ENCODE data around the gene SPC24. TPM values are rescaled to one million over a fixed set of nuclear protein-coding genes. Genes with fewer than 3 reads are reported as not detected.

The SPC24 gene, protein sequence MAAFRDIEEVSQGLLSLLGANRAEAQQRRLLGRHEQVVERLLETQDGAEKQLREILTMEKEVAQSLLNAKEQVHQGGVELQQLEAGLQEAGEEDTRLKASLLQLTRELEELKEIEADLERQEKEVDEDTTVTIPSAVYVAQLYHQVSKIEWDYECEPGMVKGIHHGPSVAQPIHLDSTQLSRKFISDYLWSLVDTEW
- 50.6 TPM for total RNA-seq (2021; ENCODE audit: unreplicated experiment)
- polyA plus RNA-seq (2012; ENCODE audit: insufficient read length): 26.9 TPM
- percentile 74 among the genes with signal in this experiment for Bru-seq, nascent RNA
- percentile 82 among the genes with signal in this experiment for BruChase-seq, experiment 1, labeled RNA remaining after a 2-hour chase
- percentile 87 among the genes with signal in this experiment for BruChase-seq, experiment 2, labeled RNA remaining after a 6-hour chase
- long read RNA-seq, transcript SPC24-206 (5 exons, 2,315 nt): major isoform, 18 of 34 reads
- long read RNA-seq, partial matches to known transcripts: 2 of 34 reads
- long read RNA-seq, other reads (novel, unspliced or antisense): 14 of 34 reads

DNA sequence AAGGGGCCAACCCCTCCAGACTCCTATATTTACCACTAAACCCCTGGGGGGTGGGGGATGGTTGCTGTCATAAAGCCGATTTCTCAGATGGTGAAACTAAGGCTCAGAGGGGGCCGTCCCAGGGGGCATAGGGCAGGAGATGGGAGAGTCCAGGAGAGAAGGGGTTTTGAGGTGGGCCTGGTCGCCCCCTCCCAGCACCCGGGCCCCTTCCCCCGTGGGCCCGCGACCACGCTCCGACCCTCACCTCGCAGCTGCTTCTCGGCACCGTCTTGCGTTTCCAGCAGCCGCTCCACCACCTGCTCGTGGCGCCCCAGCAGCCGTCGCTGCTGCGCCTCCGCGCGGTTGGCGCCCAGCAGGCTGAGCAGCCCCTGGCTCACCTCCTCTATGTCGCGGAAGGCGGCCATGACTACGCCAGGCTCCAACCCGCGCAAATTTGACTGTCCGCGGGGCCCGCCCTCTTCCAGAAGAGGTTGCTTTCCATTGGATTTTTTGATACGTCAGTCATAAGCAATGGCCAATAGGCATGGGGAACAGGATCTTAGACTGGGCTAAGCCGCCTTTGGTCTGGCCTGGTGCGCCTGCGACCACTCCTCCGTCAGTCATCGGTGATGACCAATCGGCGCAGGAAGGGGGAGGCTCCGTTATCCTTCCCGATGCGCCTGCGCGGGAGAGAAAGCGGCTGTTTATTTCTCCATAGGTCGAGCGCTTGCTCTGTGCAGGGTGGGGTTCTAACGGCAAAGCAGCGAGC lies at the start of gene SPC24:
SPC24 (minus strand) TSS at position 410 of the 748 bp plus-strand sequence; CDS start at position 404, 6 bp downstream.
- Histone ChIP-seq H3K9me3 (ENCODE audit: control insufficient read depth, insufficient read depth, low read depth, low read length) (no peaks in the 10 kb centered on the region), H3K27me3 (ENCODE audit: control insufficient read depth, insufficient read depth, low read length) (no peaks in the 10 kb centered on the region), H3K4me1 (ENCODE audit: control insufficient read depth, insufficient read depth, low read length) (peaks cover 14% of the 10 kb centered on the region), H3K36me3 (ENCODE audit: control insufficient read depth, insufficient read depth, low read length) (no peaks in the 10 kb centered on the region), H3K27ac (ENCODE audit: low read length) (peak within 1 kb of the TSS; percentile 94), H3K4me3 (ENCODE audit: low read depth in 2 of 2, low read length in 2 of 2) (peak within 1 kb of the TSS; percentile 83 to 86)
- in situ Hi-C loops (cut with HindIII; ENCODE audit: low pct_unique_long_range_greater_than_20kb, low sequenced_read_pairs): no loop called here
- no TSS peak for BruUV-seq (replicated peaks)
- intact Hi-C loops (cut with micrococcal nuclease; ENCODE audit: unreplicated experiment): no loop called here
- DNase-seq (ENCODE audit: low read depth, low spot score) (peak; percentile 89), ATAC-seq (peak; percentile 99)
- ChIA-PET CTCF (interaction anchor here (0.5 kb wide), 1 partner anchor 14 kb away, joined by 3 read pairs; no protein-coding TSS in a partner anchor), POLR2A (no interaction called here)
- TF ChIP-seq POLR2AphosphoS5 (IDR thresholded peaks at IDR 0.05; ENCODE audit: low read depth, low read length): peak; percentile 69
- TF ChIP-seq, protein P1, sequence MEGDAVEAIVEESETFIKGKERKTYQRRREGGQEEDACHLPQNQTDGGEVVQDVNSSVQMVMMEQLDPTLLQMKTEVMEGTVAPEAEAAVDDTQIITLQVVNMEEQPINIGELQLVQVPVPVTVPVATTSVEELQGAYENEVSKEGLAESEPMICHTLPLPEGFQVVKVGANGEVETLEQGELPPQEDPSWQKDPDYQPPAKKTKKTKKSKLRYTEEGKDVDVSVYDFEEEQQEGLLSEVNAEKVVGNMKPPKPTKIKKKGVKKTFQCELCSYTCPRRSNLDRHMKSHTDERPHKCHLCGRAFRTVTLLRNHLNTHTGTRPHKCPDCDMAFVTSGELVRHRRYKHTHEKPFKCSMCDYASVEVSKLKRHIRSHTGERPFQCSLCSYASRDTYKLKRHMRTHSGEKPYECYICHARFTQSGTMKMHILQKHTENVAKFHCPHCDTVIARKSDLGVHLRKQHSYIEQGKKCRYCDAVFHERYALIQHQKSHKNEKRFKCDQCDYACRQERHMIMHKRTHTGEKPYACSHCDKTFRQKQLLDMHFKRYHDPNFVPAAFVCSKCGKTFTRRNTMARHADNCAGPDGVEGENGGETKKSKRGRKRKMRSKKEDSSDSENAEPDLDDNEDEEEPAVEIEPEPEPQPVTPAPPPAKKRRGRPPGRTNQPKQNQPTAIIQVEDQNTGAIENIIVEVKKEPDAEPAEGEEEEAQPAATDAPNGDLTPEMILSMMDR (IDR thresholded peaks at IDR 0.05): no peak
- TF ChIP-seq TCF7L2 (IDR thresholded peaks at IDR 0.05; ENCODE audit: low read depth, low read length): peak; percentile 97
- TF ChIP-seq, protein P2, sequence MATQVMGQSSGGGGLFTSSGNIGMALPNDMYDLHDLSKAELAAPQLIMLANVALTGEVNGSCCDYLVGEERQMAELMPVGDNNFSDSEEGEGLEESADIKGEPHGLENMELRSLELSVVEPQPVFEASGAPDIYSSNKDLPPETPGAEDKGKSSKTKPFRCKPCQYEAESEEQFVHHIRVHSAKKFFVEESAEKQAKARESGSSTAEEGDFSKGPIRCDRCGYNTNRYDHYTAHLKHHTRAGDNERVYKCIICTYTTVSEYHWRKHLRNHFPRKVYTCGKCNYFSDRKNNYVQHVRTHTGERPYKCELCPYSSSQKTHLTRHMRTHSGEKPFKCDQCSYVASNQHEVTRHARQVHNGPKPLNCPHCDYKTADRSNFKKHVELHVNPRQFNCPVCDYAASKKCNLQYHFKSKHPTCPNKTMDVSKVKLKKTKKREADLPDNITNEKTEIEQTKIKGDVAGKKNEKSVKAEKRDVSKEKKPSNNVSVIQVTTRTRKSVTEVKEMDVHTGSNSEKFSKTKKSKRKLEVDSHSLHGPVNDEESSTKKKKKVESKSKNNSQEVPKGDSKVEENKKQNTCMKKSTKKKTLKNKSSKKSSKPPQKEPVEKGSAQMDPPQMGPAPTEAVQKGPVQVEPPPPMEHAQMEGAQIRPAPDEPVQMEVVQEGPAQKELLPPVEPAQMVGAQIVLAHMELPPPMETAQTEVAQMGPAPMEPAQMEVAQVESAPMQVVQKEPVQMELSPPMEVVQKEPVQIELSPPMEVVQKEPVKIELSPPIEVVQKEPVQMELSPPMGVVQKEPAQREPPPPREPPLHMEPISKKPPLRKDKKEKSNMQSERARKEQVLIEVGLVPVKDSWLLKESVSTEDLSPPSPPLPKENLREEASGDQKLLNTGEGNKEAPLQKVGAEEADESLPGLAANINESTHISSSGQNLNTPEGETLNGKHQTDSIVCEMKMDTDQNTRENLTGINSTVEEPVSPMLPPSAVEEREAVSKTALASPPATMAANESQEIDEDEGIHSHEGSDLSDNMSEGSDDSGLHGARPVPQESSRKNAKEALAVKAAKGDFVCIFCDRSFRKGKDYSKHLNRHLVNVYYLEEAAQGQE (IDR thresholded peaks at IDR 0.05; ENCODE audit: insufficient read depth in 1 of 2, low read depth in 2 of 2, low read length in 1 of 2): no peak
- TF ChIP-seq SIN3A (IDR thresholded peaks at IDR 0.05; ENCODE audit: borderline replicate concordance, insufficient read depth, low read depth, low read length): peak; percentile 93

DNA sequence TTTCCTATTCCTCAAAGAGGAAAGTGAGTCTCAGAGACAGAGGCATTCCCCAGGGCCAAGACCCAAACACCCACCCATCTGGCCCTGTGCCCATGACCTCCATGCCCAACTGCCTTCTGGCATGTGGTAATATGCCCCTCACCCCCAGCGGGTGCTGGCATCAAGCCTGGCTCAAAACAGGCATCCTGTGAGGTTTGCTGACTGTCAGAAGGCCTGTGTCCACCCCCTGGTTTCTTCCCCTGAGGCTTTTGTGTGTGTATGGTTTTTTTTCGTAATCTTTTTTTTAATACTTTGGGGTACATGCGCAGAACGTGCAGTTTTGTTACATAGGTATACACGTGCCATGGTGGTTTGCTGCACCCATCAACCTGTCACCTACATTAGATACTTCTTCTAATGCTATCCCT lies 49.4 kb upstream of the SPC24 start:
- in situ Hi-C loops (cut with HindIII; ENCODE audit: low pct_unique_long_range_greater_than_20kb, low sequenced_read_pairs): no loop called here

More for the DNA sequence above, 49.4 kb upstream of the SPC24 start:
- BruUV-seq (replicated peaks): no TSS peak
- Histone ChIP-seq H3K27ac (ENCODE audit: low read length) (no peak overlapping the region), H3K27me3 (ENCODE audit: control insufficient read depth, insufficient read depth, low read length) (no peaks in the 10 kb centered on the region), H3K36me3 (ENCODE audit: control insufficient read depth, insufficient read depth, low read length) (no peaks in the 10 kb centered on the region), H3K9me3 (ENCODE audit: control insufficient read depth, insufficient read depth, low read depth, low read length) (no peaks in the 10 kb centered on the region), H3K4me3 (ENCODE audit: low read depth in 2 of 2, low read length in 2 of 2) (no peak overlapping the region), H3K4me1 (ENCODE audit: control insufficient read depth, insufficient read depth, low read length) (peaks cover 5% of the 10 kb centered on the region; the same call in 1 of the 2 replicates)
- POLR2A ChIA-PET: no interaction called here
- intact Hi-C loops (cut with micrococcal nuclease; ENCODE audit: unreplicated experiment): loop anchor here (5.0 kb wide), 1 partner anchor 68 kb away; no protein-coding TSS in a partner anchor
- TF ChIP-seq POLR2AphosphoS5 (IDR thresholded peaks at IDR 0.05; ENCODE audit: low read depth, low read length): no peak
- TF ChIP-seq, protein P2 (IDR thresholded peaks at IDR 0.05; ENCODE audit: insufficient read depth in 1 of 2, low read depth in 2 of 2, low read length in 1 of 2): no peak
- TF ChIP-seq TCF7L2 (IDR thresholded peaks at IDR 0.05; ENCODE audit: low read depth, low read length): no peak
- TF ChIP-seq, protein P1 (IDR thresholded peaks at IDR 0.05): no peak
- TF ChIP-seq SIN3A (IDR thresholded peaks at IDR 0.05; ENCODE audit: borderline replicate concordance, insufficient read depth, low read depth, low read length): no peak
- no peak for DNase-seq (ENCODE audit: low read depth, low spot score)
- no peak for ATAC-seq
- CTCF ChIA-PET: no interaction called here

Data from Panc1 (cell line).